ENCODE measurements around the gene FGF18. TPM values are rescaled to one million over a fixed set of nuclear protein-coding genes. Genes with fewer than 3 reads are reported as not detected.

Gene FGF18
- total RNA-seq, 1 donor from 2014 or later, result 30.4 TPM

DNA sequence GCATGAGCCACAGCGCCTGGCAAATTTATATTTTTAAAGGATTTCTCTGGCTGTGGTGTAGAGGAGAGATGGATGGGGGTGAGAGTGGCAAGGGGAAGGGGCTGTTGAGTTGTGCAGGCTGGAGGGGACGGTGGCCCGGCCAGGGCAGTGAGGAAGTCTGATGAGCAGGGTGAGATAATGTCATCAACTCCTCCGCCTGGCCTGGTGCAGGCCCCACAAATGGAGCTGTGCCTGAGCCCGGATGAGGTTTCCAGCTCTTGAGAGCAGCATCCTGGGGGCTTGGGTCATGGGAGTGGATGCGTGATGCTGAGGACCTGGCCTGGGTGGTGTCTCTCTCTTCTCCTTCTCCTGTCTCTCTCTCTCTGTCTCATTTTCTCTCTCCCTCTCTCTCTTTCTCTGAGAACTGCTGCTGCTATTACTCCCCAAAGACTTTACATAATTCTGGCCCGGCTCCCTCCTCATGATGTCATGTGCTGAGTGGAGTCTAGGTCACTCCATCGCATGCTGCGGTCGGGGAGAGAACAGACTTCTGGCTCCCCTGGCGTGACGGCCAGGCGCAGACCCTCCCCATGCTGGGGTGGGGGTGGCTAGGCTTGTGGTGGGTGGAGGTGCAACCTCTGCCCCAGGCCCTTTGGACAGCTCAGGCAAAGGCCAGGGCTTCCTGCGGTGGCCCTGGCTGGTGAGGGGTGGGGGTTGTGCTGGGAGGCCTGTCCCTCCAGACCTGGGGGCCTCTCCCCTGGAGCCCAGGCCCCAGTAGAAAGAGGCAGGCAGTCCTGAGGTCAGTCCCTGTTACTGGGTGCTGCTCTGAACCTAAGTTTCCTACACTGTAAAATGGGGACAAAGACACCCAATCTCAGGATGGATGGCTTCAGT, 26.4 kb downstream of the FGF18 start:
- TF ChIP-seq, protein P1, sequence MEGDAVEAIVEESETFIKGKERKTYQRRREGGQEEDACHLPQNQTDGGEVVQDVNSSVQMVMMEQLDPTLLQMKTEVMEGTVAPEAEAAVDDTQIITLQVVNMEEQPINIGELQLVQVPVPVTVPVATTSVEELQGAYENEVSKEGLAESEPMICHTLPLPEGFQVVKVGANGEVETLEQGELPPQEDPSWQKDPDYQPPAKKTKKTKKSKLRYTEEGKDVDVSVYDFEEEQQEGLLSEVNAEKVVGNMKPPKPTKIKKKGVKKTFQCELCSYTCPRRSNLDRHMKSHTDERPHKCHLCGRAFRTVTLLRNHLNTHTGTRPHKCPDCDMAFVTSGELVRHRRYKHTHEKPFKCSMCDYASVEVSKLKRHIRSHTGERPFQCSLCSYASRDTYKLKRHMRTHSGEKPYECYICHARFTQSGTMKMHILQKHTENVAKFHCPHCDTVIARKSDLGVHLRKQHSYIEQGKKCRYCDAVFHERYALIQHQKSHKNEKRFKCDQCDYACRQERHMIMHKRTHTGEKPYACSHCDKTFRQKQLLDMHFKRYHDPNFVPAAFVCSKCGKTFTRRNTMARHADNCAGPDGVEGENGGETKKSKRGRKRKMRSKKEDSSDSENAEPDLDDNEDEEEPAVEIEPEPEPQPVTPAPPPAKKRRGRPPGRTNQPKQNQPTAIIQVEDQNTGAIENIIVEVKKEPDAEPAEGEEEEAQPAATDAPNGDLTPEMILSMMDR (IDR thresholded peaks at IDR 0.05; ENCODE audit: borderline replicate concordance), result no peak
- peak; percentile 67 for DNase-seq
- peak overlapping the region; percentile 52 for H3K27ac ChIP-seq (replicated peaks)
- no peaks in the 10 kb centered on the region for H3K36me3 ChIP-seq
- intact Hi-C loops (cut with micrococcal nuclease), result no loop called here
- H3K4me1 ChIP-seq, result peaks cover 52% of the 10 kb centered on the region
- no peak overlapping the region for H3K4me3 ChIP-seq
- no peaks in the 10 kb centered on the region for H3K9me3 ChIP-seq (replicated peaks)
- no peaks in the 10 kb centered on the region for H3K27me3 ChIP-seq (ENCODE audit: low read depth)

DNA sequence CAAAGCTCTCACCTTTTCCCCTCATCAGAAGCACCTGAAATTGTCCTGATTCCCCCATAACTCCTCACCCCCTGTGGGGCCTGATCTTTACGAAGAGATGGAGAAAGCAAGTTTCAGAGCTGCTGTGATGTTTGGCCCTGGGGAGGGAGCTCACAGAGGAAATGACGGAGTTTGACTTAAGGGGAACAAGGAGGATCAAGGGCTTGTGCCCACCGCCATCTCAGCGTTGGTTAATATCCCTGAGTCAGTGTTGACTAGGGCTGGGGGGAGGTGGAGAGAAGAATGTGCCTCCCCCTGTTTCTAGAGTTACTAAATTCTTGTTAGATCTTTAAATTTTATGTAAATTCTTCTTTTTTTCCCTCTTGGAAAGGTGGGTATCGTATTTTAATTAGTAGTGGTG, 27.8 kb downstream of the FGF18 start:
- H3K9me3 ChIP-seq (replicated peaks), result no peaks in the 10 kb centered on the region
- H3K27ac ChIP-seq (replicated peaks), result no peak overlapping the region
- intact Hi-C loops (cut with micrococcal nuclease), result no loop called here
- no peaks in the 10 kb centered on the region for H3K36me3 ChIP-seq
- TF ChIP-seq, protein P1 (IDR thresholded peaks at IDR 0.05; ENCODE audit: borderline replicate concordance), result no peak
- no peak overlapping the region for H3K4me3 ChIP-seq
- no peaks in the 10 kb centered on the region for H3K27me3 ChIP-seq (ENCODE audit: low read depth)
- H3K4me1 ChIP-seq, result peaks cover 43% of the 10 kb centered on the region
- no peak for DNase-seq

DNA sequence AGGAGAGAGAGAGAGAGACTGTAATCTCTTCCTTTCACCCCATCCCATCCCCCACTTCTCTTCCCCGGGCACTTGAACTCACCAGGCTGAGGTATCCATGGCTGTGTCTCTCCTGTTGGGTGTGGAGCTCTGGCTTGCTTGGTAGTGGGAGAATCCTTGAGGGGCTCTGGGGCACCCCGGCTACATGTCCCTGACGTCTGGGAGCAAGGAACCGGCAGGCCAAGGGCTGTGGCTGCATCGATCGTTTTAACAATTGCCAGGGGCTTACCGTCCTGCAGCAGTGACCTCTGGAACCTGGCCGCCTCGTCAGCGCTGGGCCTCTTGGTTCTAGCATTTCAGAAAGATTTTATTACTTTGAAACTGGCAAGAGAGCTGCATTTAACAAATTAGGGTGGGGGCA, 30.0 kb downstream of the FGF18 start:
- Histone ChIP-seq H3K9me3 (replicated peaks) (no peaks in the 10 kb centered on the region), H3K27me3 (ENCODE audit: low read depth) (no peaks in the 10 kb centered on the region), H3K4me3 (no peak overlapping the region), H3K36me3 (no peaks in the 10 kb centered on the region), H3K4me1 (peaks cover 41% of the 10 kb centered on the region), H3K27ac (replicated peaks) (no peak overlapping the region)
- DNase-seq, result no peak
- intact Hi-C loops (cut with micrococcal nuclease), result no loop called here
- TF ChIP-seq, protein P1 (IDR thresholded peaks at IDR 0.05; ENCODE audit: borderline replicate concordance), result no peak

DNA sequence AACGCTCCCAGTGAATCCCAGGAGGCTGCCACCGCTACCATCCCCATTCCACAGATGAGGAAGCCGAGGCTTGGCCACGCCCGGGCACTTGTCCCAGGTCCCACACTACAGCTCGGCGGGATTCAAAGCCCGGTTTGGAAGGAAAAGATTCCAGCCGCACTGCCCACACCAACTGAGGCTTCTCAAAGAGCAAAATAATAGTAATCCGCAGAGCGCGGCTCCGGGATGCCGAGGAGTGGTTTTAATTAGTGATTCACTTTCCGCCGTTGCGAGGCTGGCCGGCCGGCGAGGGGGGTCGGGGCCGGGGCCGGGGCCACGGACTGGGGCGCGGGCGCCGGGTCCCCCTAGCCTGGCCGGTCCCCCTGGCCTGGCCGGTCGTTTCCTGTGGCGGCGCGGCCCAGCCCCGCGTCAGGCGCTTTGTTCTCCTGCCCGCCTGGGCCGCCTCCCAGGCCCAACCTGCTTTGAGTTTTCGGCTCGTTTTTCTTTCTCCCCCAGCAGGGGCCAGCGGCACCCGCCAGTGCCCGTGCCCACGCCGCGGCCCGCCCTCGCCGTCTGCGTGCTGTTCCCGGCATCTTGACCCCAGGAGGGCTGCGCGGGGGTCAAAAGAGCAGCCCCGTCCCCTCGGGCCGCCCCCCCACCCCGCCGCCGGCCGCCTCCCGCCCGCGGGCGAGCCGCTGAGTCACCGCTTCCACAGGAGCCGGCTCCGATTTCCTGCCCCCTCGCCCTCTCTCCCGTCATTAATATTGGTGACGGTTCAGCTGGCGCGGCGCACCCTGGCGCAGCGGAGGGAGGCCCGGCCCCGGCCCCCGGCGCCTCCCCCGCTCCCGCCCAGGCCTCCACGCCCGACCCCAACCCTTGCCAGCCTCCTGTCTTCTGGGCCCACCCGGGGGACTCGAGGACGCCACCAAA, 31.2 kb downstream of the FGF18 start:
- intact Hi-C loops (cut with micrococcal nuclease), result no loop called here
- no peaks in the 10 kb centered on the region for H3K36me3 ChIP-seq
- H3K27me3 ChIP-seq (ENCODE audit: low read depth), result no peaks in the 10 kb centered on the region
- peaks cover 34% of the 10 kb centered on the region for H3K4me1 ChIP-seq
- H3K9me3 ChIP-seq (replicated peaks), result no peaks in the 10 kb centered on the region
- DNase-seq, result peak; percentile 45
- H3K27ac ChIP-seq (replicated peaks), result peak overlapping the region; percentile 88
- TF ChIP-seq, protein P1 (IDR thresholded peaks at IDR 0.05; ENCODE audit: borderline replicate concordance), result no peak
- peak overlapping the region; percentile 63 for H3K4me3 ChIP-seq

DNA sequence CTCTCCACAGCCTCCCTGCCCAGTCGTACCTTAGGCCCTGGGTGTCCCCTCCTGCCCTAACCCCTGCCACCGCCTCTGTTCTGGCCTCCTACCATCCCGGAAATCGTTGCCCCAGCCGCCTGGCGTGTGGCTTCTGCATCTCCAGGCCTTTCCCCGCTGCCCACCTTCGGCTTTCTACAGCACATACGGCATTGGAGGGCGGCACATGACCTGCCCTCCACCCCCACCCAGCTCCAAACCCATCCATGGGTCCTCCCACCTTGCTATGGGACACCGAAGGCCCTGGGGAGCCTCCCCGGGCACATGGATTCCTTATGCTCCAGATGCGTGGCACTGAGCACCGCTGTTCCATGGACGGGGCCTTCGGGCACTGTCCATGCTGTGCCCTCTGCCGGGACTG, 32.0 kb downstream of the FGF18 start:
- Histone ChIP-seq H3K27ac (replicated peaks) (peak overlapping the region; percentile 88), H3K9me3 (replicated peaks) (no peaks in the 10 kb centered on the region), H3K27me3 (ENCODE audit: low read depth) (no peaks in the 10 kb centered on the region), H3K4me3 (peak overlapping the region; percentile 63), H3K4me1 (peaks cover 26% of the 10 kb centered on the region), H3K36me3 (peaks cover under 1% of the 10 kb centered on the region)
- DNase-seq, result no peak
- TF ChIP-seq, protein P1 (IDR thresholded peaks at IDR 0.05; ENCODE audit: borderline replicate concordance), result no peak
- intact Hi-C loops (cut with micrococcal nuclease), result no loop called here

Data from left ventricle myocardium inferior (tissue), 1 donor.